Measurements from ENCODE around the gene SPDYE4.

The SPDYE4 gene

DNA sequence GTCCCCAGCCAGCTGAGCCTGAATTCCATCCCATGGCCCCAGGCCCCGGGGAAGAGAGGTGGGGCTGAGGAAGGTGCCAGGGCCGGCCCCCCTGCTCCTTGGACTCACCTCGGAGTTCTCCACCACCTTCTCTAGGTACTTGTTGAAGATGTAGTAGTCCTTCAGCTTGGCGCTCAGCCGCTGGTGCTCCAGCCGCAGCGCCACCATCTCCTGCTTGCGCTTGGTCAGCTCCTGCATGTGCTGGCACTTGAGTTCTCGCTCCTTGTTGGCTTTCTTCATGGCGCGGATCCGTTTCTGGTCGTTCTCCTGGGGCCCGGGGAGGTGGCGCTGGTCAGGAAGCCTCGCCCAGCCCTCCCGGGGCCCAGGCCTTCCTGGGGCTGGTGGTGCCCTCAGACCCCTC is 17.0 kb downstream of the SPDYE4 start:
- no peak for DNase-seq (ENCODE audit: low read depth)

DNA sequence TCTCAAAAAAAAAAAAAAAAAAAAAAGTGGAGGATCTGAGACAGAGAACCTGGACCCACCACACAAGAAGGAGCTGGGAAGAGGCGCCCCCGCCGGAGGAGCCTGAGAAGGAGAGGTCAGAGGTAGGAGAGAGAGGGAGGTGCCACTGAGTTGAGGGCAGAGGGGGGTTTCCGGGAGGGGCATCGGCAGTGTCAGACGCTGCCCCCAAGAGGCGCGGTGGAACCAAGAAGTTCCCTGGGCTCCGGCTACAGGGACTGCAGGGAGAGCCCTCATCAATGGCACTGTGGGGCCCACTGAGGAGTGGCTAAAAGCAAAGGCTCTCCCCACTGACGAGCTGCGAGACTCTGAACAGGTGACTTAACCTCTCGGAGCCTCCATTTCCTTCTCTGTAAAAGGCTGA is 17.9 kb downstream of the SPDYE4 start:
- no peak for DNase-seq (ENCODE audit: low read depth)

DNA sequence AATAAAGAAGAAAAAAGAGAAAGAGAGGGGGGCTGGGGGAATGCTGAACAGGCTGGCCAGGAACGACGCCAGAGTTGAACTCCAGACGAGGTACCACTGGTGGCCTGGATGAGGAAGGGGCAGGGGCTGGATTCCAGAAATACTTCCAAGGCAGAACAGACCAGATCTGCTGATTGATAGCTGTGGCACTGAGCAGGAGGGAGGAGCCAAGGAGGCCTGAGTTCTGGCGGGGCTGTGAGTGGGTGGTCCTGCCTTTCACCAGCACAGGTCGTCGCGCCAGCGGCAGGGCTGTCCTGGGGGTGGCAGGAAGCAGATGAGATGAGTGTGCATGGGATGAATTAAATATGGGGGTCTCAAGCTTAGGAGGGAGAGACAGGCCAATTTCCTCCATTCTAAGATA is 19.2 kb downstream of the SPDYE4 start:
- DNase-seq (ENCODE audit: low read depth), result no peak

DNA sequence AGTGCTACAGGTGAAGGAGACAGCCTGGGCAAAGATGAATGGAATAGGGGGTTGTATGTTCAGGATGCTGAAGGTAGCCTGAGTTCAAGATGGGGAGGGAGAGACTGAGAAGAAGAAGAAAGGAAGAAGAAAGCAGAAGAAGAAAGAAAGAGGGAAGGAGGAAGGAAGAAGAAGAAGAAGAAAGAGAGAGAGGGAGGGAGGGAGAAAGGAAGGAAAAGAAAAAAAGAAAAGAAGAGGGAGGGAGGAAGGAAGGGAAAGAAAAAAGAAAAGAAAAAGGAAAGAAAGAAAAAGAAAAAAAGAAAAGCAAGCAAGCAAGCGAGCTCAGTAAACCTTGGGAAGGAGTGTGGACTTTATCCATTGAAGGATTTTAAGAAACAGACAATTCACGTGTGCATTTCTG is 21.6 kb downstream of the SPDYE4 start:
- no peak for DNase-seq (ENCODE audit: low read depth)

DNA sequence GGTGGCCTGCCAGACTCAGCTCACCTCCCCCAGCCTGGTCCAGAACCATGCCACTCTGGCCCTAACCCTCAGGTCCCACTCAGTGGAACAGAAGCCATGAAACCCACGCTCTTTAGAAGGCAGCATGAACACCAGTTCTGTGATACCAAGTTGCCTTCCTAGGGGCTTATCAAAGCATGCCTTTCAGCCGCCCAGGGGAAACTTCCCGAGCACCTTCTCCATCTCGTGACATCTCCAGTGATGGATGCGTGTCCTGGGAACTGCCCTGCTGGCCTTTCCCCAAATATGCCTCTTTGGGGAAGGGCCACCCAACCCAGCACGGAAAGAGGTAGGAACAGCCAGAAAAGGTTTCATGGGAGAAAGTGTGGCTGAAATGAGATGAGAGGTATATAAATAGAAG is 22.0 kb downstream of the SPDYE4 start:
- no peak for DNase-seq (ENCODE audit: low read depth)

DNA sequence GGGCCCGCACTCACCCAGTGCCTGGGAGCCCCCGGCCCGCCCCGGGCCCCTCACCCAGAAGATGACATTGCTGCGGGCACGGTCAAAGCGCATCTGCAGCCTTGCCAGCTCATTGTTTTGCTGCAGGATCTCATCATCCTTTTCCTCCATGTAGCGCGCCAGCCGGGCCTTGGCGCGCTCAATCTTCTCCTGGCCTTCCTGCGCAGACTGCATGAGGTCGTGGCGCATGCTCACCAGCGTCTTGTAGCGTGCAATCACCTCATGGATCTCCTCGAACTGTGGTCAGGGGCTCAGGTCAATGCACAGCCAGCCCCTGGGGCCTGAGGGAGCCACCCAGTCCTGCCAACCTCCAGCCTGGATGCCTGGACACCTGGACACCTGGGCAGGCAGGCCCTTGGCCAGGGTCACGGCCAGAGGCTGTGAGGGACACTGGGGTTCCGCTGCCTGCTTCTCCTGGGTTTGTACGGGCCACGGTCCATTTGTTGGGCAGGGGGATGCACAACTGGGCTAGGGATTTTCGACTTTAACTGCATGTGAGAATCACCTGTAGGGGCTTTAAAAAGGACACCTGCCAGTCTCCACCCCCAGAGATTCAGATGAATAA is 22.9 kb downstream of the SPDYE4 start:
- DNase-seq (ENCODE audit: low read depth), result no peak

DNA sequence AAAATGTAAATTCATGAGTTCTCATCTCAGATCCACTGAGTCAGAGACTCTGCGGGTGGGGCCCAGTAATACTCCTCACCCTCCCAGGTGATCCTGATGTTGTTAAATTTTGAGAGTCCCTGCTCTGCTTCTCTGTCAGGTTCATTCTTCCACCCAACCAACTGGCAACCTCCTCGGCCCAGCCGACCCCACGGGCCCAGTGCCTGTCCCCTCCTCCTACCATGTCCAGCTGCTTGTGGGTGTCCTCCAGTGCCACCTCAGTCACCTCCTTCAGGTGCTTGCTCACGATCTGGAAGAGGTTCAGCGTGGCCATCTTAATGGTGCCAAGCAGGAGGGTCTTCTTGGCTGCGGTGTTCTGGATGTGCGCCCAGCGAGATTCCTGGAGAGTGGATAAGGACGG is 23.5 kb downstream of the SPDYE4 start:
- no peak for DNase-seq (ENCODE audit: low read depth)

DNA sequence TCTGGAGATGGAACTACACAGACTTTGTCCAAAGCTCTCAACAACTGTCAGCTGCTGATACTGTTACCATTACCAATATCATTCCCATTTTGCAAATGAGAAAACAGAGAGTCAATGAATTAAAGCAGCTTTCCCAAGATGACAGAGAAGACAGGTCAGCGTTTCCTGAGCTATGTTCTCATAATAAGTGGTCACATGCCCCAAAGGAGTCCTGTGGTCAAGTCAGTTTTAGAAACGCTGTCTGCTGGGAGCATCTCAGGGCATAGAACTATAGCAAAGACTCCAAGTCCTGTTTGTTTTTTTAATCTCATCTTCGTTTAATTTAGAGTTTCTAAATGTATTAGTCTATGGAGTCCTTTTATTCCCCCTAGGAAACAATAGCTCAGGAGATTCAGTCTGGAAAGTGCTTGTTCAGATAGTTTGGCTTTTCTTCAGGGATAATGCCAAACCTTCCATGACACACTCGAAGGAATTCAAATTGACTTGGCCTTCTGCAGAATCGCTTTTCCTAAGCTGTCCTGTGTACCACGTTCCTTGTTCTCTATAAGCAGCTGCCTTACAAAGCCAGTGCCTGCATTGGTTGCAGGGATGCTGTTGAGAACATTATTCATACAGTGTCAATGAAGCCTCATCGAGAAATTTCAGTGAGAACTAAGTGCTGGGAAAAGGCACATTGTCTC is 25.8 kb downstream of the SPDYE4 start:
- DNase-seq (ENCODE audit: low read depth), result no peak

DNA sequence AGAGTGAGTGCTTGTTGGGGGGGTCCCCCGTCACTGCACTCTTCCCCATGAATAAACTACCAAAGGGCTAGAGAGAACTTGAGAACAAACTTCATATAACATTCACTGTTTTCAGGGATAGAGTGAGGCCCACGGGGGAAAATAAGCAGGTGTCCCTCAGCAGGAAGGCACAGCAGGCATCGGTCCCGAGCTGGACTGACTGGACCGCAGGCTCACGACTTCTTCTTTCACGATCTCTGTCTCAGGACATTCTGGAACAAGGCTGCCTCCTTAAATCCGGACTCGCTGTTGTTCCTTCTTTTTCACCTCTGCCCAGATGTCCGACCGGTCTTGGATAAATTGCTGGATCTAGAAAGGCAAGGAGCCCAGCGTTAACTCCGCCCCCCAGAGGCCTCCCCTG is 28.5 kb downstream of the SPDYE4 start:
- no peak for DNase-seq (ENCODE audit: low read depth)

DNA sequence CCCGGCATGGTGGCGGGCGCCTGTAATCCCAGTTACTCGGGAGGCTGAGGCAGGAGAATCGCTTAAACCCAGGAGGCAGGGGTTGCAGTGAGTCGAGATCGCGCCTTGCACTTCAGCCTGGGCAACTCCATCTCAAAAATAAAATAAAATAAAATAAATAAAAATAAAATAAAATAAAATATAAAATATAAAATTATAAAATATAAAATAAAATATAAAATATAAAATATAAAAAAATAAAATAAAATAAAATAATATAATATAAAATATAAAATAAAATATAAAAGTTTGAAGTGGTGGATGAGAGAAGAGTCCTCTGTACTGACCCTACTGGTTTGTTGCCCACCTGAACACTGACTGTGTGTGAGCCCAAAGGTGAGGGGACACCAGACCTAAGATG is 28.9 kb downstream of the SPDYE4 start:
- no peak for DNase-seq (ENCODE audit: low read depth)

DNA sequence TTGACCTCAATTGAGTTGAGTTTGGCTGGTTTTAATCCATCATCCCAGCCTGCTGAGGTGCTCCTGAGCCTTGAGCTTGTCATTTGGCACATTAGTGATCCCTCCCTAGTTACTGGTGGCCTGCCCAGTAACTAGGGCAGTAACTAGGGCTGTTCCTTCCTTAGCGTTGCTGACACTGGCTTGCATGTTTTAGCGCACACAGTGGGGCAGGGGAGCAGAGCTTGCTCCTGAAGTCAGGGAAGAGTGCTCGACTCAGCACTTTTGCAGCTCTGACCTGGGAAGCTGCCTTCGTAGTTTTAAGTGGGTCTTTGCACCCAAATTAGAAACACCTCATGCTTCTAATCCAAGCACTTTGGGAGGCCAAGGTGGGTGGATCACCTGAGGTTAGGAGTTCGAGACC is 29.4 kb downstream of the SPDYE4 start:
- DNase-seq (ENCODE audit: low read depth), result no peak

DNA sequence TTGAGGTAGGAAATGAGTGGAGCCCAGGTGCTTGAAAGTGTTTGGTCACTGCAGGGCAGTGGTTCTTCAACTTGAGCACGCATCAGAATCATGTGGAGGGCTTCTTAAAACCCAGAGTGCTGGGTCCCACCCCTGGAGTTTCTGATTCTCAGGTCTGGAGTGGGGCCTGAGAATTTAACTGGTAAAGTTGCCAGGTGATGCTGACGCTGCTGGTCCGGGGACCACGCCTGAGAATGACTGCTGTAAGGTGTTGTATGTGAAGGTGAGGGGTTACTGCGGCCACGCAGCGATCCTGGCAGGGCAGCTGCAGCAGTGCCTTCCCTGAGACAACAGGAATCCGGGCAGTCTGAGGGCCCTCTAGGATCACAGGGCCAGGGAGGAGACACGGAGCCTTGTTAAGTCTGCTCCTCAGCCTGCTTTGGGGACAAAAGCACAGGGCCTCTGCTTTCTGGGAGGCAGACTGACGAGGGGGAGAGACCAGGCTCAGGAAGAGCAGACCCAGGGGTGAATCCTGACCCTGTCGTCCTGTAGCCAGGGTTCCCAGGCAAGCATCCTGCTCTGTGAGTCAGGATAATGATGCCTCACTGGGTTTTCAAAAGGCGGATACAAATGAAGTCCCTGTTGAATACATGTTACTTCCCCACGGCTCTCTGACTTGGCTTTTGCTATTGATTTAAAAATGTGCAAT is 30.0 kb downstream of the SPDYE4 start:
- no peak for DNase-seq (ENCODE audit: low read depth)

DNA sequence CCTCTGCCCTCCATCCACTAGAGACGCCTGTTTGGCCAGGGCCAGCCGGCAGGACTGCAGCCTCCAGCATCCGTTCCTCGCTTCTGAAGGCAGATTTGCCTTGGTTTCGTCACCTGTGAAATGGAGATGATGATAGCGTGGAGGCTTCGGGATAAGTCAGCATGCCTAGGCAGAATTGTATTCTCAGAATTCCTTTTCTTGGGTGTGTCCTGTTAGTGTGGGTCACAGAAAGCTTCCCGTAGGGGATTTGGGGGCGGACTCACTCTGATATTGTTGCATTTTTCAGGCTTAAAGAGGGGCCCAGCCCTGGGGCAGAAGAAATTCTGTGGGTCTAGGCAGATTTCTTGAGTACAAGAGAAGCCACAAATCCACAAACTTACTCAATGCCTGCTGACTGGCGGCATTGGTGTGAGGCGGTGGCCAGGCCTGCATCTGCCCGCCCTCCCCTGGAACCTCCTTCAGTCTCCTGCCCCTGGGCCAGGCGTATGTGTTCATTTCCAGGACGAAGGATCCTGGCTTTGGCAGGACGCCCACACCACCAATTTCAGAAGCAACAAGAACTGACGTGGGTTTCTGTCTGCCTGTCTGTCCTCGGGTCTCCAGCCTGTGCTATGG is 31.3 kb downstream of the SPDYE4 start:
- no peak for DNase-seq (ENCODE audit: low read depth)

DNA sequence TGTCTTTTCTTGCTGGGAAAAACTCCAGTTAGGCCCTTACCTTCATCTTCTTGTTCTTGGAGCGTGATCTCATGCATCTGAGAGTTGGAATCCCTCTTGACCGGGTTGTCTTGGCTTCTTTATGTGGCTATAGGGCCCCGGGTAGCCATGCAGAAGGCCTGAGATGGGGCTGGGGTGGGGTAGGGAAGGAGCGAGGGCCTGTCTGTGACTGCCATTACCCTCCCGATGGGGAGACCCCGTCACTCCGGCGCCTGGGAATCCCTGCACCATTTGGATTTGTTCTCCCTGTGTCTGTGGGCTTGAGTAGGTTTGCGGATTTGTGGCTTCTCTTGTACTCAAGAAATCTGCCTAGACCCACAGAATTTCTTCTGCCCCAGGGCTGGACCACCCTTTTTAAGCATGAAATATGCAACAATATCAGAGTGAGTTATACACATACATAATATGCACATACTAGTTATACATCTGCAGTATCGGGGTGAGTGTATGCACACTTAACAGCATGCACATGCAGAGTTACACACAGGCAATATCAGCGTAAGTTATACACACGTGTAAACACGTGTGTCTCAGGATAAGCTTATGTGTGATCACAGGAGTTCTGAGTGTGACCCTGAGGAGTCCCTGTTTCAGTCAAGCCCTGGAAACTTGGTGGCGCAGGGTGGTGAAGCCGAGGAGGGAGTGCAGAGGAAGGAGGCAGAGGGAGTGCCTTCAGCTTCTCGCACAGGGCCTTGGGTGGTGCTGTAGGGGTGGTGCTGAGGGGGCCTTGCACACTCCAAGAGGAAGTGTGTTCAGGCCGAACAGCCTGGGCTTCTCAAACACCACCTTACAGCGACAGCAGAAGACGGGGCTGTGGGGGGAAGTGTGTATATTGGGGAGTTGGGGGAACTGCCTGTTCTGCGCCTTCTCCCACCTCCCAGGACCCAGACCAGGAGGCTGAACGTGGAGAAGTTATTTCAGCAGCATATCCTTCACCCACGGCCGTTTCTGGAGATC is 32.2 kb downstream of the SPDYE4 start:
- DNase-seq (ENCODE audit: low read depth), result no peak

DNA sequence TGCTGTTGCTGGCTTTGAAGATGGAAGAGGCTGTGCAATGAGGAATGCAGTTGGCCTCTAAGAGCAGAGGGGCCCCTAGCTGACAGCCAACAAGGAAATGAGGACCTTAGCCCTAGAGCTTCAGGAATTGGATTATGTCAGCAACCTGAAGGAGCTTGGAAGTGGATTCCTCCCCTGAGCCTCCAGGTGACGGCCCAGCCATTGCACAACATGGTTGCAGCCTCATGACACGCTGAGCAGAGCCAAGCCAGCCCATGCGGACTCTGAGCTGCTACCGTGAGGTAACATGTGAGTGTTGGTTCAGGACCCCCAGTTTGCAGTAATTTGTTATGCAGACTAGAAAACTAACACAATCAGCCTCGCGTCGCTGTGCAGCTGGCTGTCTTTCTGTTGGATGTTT is 33.9 kb downstream of the SPDYE4 start:
- no peak for DNase-seq (ENCODE audit: low read depth)

DNA sequence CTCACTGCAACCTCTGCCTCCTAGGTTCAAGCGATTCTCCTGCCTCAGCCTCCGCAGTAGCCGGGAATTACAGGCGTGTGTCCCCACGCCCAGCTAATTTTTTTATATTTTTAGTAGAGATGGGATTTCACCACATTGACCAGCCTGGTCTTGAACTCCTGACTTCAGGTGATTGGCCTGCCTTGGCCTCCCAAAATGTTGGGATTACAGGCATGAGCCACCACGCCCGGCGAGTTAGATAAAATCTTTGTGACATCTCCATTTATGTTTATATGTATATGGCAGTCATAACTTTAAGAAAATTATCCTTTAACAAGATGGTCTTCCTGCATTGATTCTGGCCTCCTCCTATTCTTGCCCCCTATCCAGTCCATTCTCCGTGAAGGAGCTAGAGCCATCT is 37.8 kb downstream of the SPDYE4 start:
- DNase-seq (ENCODE audit: low read depth), result no peak

DNA sequence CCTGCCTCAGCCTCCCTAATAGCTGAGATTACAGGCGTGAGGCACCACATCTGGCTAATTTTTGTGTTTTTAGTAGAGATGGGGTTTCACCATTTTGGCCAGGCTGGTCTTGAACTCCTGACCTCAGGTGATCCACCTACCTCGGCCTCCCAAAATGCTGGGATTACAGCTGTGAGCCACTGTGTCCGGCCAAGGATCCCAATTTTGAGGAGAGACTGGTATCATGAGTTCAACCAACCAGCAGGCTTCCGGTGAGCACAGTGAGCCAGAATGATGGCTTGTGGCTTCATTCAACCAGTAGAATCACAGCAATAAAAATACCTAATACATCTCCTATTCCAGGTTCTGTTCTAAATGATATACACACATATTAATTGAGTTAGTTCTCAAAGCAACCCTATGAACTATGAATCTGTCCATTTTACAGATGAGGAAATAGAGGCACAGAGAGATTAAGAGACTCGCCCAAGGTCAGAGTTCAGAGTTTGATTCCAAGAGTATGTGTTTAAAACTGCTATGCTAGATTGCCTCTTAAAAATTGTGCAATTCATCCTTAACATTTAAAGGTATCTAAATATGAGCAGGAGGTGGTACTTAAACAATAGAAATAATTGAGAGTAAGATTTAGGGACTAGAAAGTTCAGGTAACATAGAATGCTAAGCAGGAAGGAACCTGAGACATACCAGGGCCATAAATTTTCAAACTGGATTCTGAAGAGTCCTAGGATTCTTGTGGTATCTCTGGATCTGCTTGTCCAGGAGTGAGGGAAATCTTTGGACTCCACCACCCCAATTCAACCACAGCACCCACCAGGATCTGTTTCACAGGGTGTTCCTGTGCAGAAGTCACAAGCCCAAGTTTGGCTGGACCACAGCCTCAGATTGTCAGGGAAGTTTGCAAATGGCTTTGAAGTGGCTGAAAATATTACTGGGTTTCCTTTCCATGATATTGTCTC is 38.8 kb downstream of the SPDYE4 start:
- DNase-seq (ENCODE audit: low read depth), result no peak

DNA sequence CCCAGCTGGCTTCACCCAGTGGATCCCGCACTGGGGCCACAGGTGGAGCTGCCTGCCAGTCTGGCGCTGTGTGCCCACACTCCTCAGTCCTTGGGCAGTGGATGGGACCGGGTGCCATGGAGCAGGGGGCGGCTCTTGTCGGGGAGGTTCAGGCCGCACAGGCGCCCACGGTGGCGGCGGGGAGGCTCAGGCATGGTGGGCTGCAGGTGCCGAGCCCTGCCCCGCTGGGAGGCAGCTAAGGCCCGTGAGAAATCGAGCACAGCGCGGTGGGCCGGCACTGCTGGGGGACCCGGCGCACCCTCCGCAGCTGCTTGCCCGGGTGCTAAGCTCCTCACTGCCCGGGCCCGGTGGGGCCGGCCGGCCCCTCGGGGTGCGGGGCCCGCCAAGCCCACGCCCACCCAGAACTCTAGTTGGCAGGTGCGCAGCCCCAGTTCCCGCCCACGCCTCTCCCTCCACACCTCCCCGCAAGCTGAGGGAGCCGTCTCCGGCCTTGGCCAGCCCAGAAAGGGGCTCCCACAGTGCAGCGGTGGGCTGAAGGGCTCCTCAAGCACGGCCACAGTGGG is 40.3 kb downstream of the SPDYE4 start:
- DNase-seq (ENCODE audit: low read depth), result no peak

DNA sequence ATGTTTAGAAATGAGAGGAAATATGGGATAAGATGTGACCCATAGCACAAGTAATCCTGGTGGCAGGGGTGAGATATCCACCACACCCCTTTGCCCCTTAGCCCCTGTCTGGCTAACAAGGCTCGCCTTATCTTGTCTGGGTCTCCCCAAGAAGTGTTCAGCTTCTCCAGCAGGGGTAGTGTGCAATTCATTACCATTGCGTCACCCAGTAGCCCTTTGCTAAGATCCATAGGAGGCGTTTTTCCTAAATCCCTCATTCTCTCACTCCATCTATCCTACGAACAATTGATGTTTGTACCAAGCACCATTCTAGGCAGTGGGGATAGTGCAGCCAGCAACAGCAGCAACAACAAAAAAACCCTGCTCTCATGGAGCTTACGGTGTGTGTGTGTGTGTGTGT is 44.5 kb downstream of the SPDYE4 start:
- DNase-seq (ENCODE audit: low read depth), result no peak

DNA sequence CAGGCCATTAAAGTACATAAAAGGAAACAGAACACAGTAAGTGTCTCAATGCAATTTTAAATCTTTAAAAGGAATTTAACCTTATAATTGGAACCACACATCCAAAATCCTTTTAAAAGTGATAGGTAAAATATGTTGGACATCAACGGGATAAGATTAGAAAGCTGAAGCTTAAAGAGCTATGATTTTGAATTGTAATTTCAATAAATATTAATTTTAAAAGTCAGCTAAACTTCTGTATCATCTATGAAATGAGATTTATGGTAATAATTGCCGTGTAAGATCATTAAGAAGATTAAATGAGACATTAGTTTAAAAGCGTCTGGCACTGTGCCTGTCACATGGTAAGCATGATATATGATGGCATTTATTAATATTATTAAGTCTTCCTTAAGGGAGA is 45.0 kb downstream of the SPDYE4 start:
- DNase-seq (ENCODE audit: low read depth), result no peak

DNA sequence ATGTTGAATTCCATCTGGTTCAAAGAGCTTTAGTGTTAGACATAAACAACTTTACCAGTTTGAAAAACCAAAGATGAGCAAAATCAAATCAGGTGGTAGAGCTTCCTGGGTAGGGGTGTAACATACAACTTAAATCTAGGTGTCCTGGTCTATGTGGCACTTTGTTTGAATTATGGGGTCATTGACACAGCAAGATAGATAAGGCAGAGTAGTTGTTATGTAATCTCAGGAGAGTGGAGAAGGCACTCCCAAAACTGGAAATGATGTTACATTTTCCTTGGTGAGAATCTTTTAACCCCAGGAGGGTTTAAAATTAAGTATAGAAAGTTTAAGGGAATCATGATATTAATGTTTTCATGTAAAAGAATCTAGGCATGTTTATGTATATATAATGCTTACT is 45.6 kb downstream of the SPDYE4 start:
- DNase-seq (ENCODE audit: low read depth), result no peak

Data from CMK (cell line).